ENCODE measurements around the gene PPARG. TPM values are rescaled to one million over a fixed set of nuclear protein-coding genes. Genes with fewer than 3 reads are reported as not detected.

The PPARG gene
- total RNA-seq, 1 donor from 2014 or later = 28.5 TPM

- intact Hi-C loops (cut with DNase I) = no loop called here
- Histone ChIP-seq H3K27ac (no peak overlapping the region), H3K9me3 (no peaks in the 10 kb centered on the region), H3K27me3 (no peaks in the 10 kb centered on the region), H3K36me3 (no peaks in the 10 kb centered on the region), H3K4me3 (no peak overlapping the region), H3K4me1 (no peaks in the 10 kb centered on the region)
- no peak for TF ChIP-seq POLR2A (IDR thresholded peaks at IDR 0.05)
- DNase-seq (ENCODE audit: extremely low spot score in 2 of 2) = no peak
Observed at GRCh38 chr3:12401208-12401607, 112.3 kb downstream of the PPARG start.

GRCh38 chr3:12405432-12406272 is 116.8 kb downstream of the PPARG start:
- DNase-seq (ENCODE audit: extremely low spot score in 2 of 2) = peak in 1 of 2 donors; percentile 93
- no peaks in the 10 kb centered on the region for H3K36me3 ChIP-seq

GRCh38 chr3:12408984-12409683 is 120.3 kb downstream of the PPARG start:
- intact Hi-C loops (cut with DNase I) = no loop called here
- no peak for DNase-seq (ENCODE audit: extremely low spot score in 2 of 2)
- no peak overlapping the region for H3K27ac ChIP-seq
- H3K9me3 ChIP-seq = no peaks in the 10 kb centered on the region
- no peak overlapping the region for H3K4me3 ChIP-seq
- H3K4me1 ChIP-seq = no peaks in the 10 kb centered on the region
- H3K27me3 ChIP-seq = no peaks in the 10 kb centered on the region
- no peaks in the 10 kb centered on the region for H3K36me3 ChIP-seq
- no peak for TF ChIP-seq POLR2A (IDR thresholded peaks at IDR 0.05)

More at GRCh38 chr3:12405432-12406272, 116.8 kb downstream of the PPARG start:
- Histone ChIP-seq H3K27ac (peak overlapping the region; percentile 49), H3K4me3 (no peak overlapping the region), H3K4me1 (no peaks in the 10 kb centered on the region), H3K27me3 (no peaks in the 10 kb centered on the region), H3K9me3 (no peaks in the 10 kb centered on the region)
- peak; percentile 43 to 75 for TF ChIP-seq POLR2AphosphoS5 (IDR thresholded peaks at IDR 0.05; ENCODE audit: insufficient read depth in 1 of 2, low read depth in 1 of 2)
- TF ChIP-seq, protein P1, sequence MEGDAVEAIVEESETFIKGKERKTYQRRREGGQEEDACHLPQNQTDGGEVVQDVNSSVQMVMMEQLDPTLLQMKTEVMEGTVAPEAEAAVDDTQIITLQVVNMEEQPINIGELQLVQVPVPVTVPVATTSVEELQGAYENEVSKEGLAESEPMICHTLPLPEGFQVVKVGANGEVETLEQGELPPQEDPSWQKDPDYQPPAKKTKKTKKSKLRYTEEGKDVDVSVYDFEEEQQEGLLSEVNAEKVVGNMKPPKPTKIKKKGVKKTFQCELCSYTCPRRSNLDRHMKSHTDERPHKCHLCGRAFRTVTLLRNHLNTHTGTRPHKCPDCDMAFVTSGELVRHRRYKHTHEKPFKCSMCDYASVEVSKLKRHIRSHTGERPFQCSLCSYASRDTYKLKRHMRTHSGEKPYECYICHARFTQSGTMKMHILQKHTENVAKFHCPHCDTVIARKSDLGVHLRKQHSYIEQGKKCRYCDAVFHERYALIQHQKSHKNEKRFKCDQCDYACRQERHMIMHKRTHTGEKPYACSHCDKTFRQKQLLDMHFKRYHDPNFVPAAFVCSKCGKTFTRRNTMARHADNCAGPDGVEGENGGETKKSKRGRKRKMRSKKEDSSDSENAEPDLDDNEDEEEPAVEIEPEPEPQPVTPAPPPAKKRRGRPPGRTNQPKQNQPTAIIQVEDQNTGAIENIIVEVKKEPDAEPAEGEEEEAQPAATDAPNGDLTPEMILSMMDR (IDR thresholded peaks at IDR 0.05) = no peak
- TF ChIP-seq POLR2A (IDR thresholded peaks at IDR 0.05) = no peak
- intact Hi-C loops (cut with DNase I) = no loop called here

GRCh38 chr3:12409684-12410596 is 121.1 kb downstream of the PPARG start:
- TF ChIP-seq, protein P1 (IDR thresholded peaks at IDR 0.05) = no peak
- no peak for TF ChIP-seq POLR2A (IDR thresholded peaks at IDR 0.05)
- no peak for TF ChIP-seq POLR2AphosphoS5 (IDR thresholded peaks at IDR 0.05; ENCODE audit: insufficient read depth in 1 of 2, low read depth in 1 of 2)
- Histone ChIP-seq H3K27ac (no peak overlapping the region), H3K4me3 (no peak overlapping the region), H3K36me3 (no peaks in the 10 kb centered on the region), H3K4me1 (no peaks in the 10 kb centered on the region), H3K9me3 (no peaks in the 10 kb centered on the region), H3K27me3 (no peaks in the 10 kb centered on the region)
- intact Hi-C loops (cut with DNase I) = no loop called here
- DNase-seq (ENCODE audit: extremely low spot score in 2 of 2) = no peak

GRCh38 chr3:12413721-12414255 is 124.9 kb downstream of the PPARG start:
- H3K27me3 ChIP-seq = no peaks in the 10 kb centered on the region
- H3K9me3 ChIP-seq = no peaks in the 10 kb centered on the region
- H3K27ac ChIP-seq = no peak overlapping the region
- TF ChIP-seq POLR2AphosphoS5 (IDR thresholded peaks at IDR 0.05; ENCODE audit: insufficient read depth in 1 of 2, low read depth in 1 of 2) (peak in 1 of 2 donors; percentile 10), POLR2A (IDR thresholded peaks at IDR 0.05) (no peak)
- TF ChIP-seq, protein P1 (IDR thresholded peaks at IDR 0.05) = no peak
- no peaks in the 10 kb centered on the region for H3K4me1 ChIP-seq
- DNase-seq (ENCODE audit: extremely low spot score in 2 of 2) = no peak
- H3K36me3 ChIP-seq = no peaks in the 10 kb centered on the region
- intact Hi-C loops (cut with DNase I) = no loop called here
- no peak overlapping the region for H3K4me3 ChIP-seq

Measured in vagina (tissue), 2 donors.